Measurements from ENCODE around the gene ZNF524. TPM values are rescaled to one million over a fixed set of nuclear protein-coding genes. Genes with fewer than 3 reads are reported as not detected.

Gene ZNF524
- total and polyA plus RNA-seq, 9 of the 15 experiments (the other 6 are each of a cell fraction or from before 2014, with no cell fraction given): 0.08 to 15.6 (median 2.9) TPM

GRCh38 chr19:55580628-55581144, 19.4 kb upstream of the ZNF524 start, which contains the start of gene ZNF579 (continued):
- TF ChIP-seq, protein P1, sequence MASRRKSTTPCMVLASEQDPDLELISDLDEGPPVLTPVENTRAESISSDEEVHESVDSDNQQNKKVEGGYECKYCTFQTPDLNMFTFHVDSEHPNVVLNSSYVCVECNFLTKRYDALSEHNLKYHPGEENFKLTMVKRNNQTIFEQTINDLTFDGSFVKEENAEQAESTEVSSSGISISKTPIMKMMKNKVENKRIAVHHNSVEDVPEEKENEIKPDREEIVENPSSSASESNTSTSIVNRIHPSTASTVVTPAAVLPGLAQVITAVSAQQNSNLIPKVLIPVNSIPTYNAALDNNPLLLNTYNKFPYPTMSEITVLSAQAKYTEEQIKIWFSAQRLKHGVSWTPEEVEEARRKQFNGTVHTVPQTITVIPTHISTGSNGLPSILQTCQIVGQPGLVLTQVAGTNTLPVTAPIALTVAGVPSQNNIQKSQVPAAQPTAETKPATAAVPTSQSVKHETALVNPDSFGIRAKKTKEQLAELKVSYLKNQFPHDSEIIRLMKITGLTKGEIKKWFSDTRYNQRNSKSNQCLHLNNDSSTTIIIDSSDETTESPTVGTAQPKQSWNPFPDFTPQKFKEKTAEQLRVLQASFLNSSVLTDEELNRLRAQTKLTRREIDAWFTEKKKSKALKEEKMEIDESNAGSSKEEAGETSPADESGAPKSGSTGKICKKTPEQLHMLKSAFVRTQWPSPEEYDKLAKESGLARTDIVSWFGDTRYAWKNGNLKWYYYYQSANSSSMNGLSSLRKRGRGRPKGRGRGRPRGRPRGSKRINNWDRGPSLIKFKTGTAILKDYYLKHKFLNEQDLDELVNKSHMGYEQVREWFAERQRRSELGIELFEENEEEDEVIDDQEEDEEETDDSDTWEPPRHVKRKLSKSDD (conservative IDR thresholded peaks at IDR 0.05; ENCODE audit: low read length): no peak
- no peak for TF ChIP-seq ZNF23 (CRISPR knock-in tag; IDR thresholded peaks at IDR 0.05)
- no peak for TF ChIP-seq EWSR1 (IDR thresholded peaks at IDR 0.05; ENCODE audit: borderline replicate concordance, low read depth, partially characterized antibody)
- no peak for TF ChIP-seq TGIF2 (CRISPR knock-in tag; IDR thresholded peaks at IDR 0.05)
- no peak for TF ChIP-seq ZBTB26 (CRISPR knock-in tag; IDR thresholded peaks at IDR 0.05)
- TF ChIP-seq CREBBP (IDR thresholded peaks at IDR 0.05; ENCODE audit: low read depth, low read length): no peak
- no peak for TF ChIP-seq OTX1 (CRISPR knock-in tag; IDR thresholded peaks at IDR 0.05)
- no peak for TF ChIP-seq NR2F6 (CRISPR knock-in tag; IDR thresholded peaks at IDR 0.05)
- no peak for TF ChIP-seq SNRNP70 (optimal IDR thresholded peaks at IDR 0.05; ENCODE audit: low read depth, low read length)
- peak; percentile 19 for TF ChIP-seq KDM5B (IDR thresholded peaks at IDR 0.05; ENCODE audit: insufficient replicate concordance, low read depth, low read length)
- no peak for TF ChIP-seq SMC3 (conservative IDR thresholded peaks at IDR 0.05; ENCODE audit: insufficient read depth, low read depth, low read length)
- TF ChIP-seq MBD2 (IDR thresholded peaks at IDR 0.05; ENCODE audit: borderline replicate concordance, low read depth): peak; percentile 36; the same call in 1 of the 2 replicates
- TF ChIP-seq PTTG1 (tag; IDR thresholded peaks at IDR 0.05; ENCODE audit: low read depth): no peak
- TF ChIP-seq E2F3 (CRISPR knock-in tag; IDR thresholded peaks at IDR 0.05): no peak
- TF ChIP-seq, protein P2, sequence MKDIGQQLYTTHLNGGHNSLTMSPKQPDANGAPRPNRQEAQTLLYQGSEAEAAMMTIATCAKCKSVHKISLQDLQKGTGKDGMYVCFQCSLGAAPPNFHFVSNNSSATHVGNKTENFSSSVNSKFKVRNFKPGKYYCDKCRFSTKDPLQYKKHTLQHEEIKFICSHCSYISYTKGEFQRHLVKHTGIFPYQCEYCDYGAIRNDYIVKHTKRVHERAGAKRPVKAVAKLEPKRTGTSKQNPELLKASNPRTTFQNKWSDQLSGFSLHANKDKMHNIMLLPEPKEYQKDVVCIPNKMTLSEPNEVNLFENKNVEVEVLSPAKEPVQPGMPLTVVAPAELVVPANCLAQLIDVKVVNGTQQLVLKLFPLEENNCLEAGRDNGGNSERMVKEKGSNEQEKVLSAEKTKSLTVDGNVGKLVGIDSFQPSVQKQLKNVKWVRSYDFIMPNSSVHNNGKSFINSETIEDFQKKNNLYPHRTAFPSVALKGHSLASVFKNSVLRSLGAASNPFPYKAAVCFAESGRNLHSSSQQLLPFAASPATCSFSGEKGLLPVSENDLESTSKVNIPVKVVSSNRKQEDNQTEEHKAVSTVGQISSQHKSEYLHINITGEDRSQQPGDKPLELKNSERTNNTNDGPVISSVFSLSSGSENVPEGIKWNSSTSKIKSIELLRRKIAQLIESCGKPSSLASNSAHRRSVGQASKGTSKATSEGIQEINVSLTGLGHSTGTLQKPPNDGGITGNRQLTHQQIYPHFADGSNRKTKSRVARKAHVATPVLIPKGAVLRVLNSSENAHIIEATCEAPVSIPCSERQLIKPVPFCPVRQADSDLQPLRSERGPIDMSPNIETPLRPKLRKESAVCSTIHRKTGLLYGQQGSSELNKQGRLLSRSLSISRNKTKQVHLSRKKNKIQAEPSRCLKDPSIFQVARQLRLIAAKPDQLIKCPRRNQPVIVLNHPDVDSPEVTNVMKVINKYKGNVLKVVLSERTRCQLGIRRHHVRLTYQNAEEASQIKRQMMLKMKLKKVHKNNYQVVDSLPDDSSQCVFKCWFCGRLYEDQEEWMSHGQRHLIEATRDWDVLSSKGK (CRISPR knock-in tag; IDR thresholded peaks at IDR 0.05): no peak
- TF ChIP-seq ZNF77 (CRISPR knock-in tag; IDR thresholded peaks at IDR 0.05): no peak
- TF ChIP-seq NUFIP1 (IDR thresholded peaks at IDR 0.05; ENCODE audit: partially characterized antibody): no peak
- no peak for TF ChIP-seq CCNT2 (IDR thresholded peaks at IDR 0.05; ENCODE audit: borderline replicate concordance, extremely low read depth, insufficient read length, low read depth, low read length)
- TF ChIP-seq HIVEP1 (CRISPR knock-in tag; IDR thresholded peaks at IDR 0.05): no peak
- TF ChIP-seq, protein P3, sequence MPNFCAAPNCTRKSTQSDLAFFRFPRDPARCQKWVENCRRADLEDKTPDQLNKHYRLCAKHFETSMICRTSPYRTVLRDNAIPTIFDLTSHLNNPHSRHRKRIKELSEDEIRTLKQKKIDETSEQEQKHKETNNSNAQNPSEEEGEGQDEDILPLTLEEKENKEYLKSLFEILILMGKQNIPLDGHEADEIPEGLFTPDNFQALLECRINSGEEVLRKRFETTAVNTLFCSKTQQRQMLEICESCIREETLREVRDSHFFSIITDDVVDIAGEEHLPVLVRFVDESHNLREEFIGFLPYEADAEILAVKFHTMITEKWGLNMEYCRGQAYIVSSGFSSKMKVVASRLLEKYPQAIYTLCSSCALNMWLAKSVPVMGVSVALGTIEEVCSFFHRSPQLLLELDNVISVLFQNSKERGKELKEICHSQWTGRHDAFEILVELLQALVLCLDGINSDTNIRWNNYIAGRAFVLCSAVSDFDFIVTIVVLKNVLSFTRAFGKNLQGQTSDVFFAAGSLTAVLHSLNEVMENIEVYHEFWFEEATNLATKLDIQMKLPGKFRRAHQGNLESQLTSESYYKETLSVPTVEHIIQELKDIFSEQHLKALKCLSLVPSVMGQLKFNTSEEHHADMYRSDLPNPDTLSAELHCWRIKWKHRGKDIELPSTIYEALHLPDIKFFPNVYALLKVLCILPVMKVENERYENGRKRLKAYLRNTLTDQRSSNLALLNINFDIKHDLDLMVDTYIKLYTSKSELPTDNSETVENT (CRISPR knock-in tag; IDR thresholded peaks at IDR 0.05): no peak
